ENCODE results near the gene SEMA3E. TPM values are rescaled to one million over a fixed set of nuclear protein-coding genes. Genes with fewer than 3 reads are reported as not detected.

SEMA3E gene
- total RNA-seq, 1 donor from 2014 or later: 0.27 TPM

- TF ChIP-seq CTCF (IDR thresholded peaks at IDR 0.05; ENCODE audit: borderline replicate concordance): no peak
- Histone ChIP-seq H3K27ac (replicated peaks) (no peak overlapping the region), H3K4me1 (no peaks in the 10 kb centered on the region), H3K4me3 (no peak overlapping the region), H3K27me3 (ENCODE audit: low read depth) (no peaks in the 10 kb centered on the region), H3K9me3 (replicated peaks) (peaks cover 5% of the 10 kb centered on the region), H3K36me3 (no peaks in the 10 kb centered on the region)
- intact Hi-C loops (cut with micrococcal nuclease): no loop called here
- DNase-seq: no peak
Observed at GRCh38 chr7:83546586-83546985, 102.4 kb downstream of the SEMA3E start.

GRCh38 chr7:83541187-83541960 is 107.6 kb downstream of the SEMA3E start:
- intact Hi-C loops (cut with micrococcal nuclease): no loop called here
- Histone ChIP-seq H3K4me3 (no peak overlapping the region), H3K36me3 (no peaks in the 10 kb centered on the region), H3K9me3 (replicated peaks) (no peaks in the 10 kb centered on the region), H3K27me3 (ENCODE audit: low read depth) (no peaks in the 10 kb centered on the region), H3K27ac (replicated peaks) (no peak overlapping the region), H3K4me1 (no peaks in the 10 kb centered on the region)
- TF ChIP-seq CTCF (IDR thresholded peaks at IDR 0.05; ENCODE audit: borderline replicate concordance): no peak
- no peak for DNase-seq

GRCh38 chr7:83534488-83534887 is 114.5 kb downstream of the SEMA3E start:
- no peak for TF ChIP-seq CTCF (IDR thresholded peaks at IDR 0.05; ENCODE audit: borderline replicate concordance)
- intact Hi-C loops (cut with micrococcal nuclease): no loop called here
- no peaks in the 10 kb centered on the region for H3K9me3 ChIP-seq (replicated peaks)
- H3K4me1 ChIP-seq: no peaks in the 10 kb centered on the region
- H3K27me3 ChIP-seq (ENCODE audit: low read depth): no peaks in the 10 kb centered on the region
- H3K27ac ChIP-seq (replicated peaks): no peak overlapping the region
- no peak overlapping the region for H3K4me3 ChIP-seq
- H3K36me3 ChIP-seq: no peaks in the 10 kb centered on the region
- no peak for DNase-seq

- intact Hi-C loops (cut with micrococcal nuclease): no loop called here
- DNase-seq: no peak
- Histone ChIP-seq H3K27me3 (ENCODE audit: low read depth) (no peaks in the 10 kb centered on the region), H3K4me1 (no peaks in the 10 kb centered on the region), H3K4me3 (no peak overlapping the region), H3K27ac (replicated peaks) (no peak overlapping the region), H3K36me3 (no peaks in the 10 kb centered on the region), H3K9me3 (replicated peaks) (no peaks in the 10 kb centered on the region)
- no peak for TF ChIP-seq CTCF (IDR thresholded peaks at IDR 0.05; ENCODE audit: borderline replicate concordance)
Observed at GRCh38 chr7:83532219-83532618, 116.7 kb downstream of the SEMA3E start.

- Histone ChIP-seq H3K4me3 (no peak overlapping the region), H3K36me3 (no peaks in the 10 kb centered on the region), H3K27ac (replicated peaks) (no peak overlapping the region), H3K9me3 (replicated peaks) (no peaks in the 10 kb centered on the region), H3K4me1 (no peaks in the 10 kb centered on the region), H3K27me3 (ENCODE audit: low read depth) (no peaks in the 10 kb centered on the region)
- no peak for TF ChIP-seq CTCF (IDR thresholded peaks at IDR 0.05; ENCODE audit: borderline replicate concordance)
- intact Hi-C loops (cut with micrococcal nuclease): no loop called here
- DNase-seq: no peak
Observed at GRCh38 chr7:83531766-83532165, 117.2 kb downstream of the SEMA3E start.

Measured in left ventricle myocardium inferior (tissue), 1 donor.